Skeletal muscle tissue (tissue), 4 donors: ENCODE measurements around the gene NIPA2. TPM values are rescaled to one million over a fixed set of nuclear protein-coding genes. Genes with fewer than 3 reads are reported as not detected.

Source experiments
- H3K27ac ChIP-seq: one replicate; pipeline ENCODE4 v1.7.0; 2013; ENCODE audit warnings: mild to moderate bottlenecking, low read depth, low read length, inconsistent platforms
- H3K27me3 ChIP-seq, 3 donors: one replicate each; pipeline ENCODE4 v1.7.0; 2013; ENCODE audit warnings: low read length in 3 of 3; ENCODE audit not compliant: control insufficient read depth in 3 of 3, insufficient read depth in 3 of 3
- H3K36me3 ChIP-seq, 3 donors: one replicate each; pipeline ENCODE4 v1.7.0; 2013; ENCODE audit warnings: low read length in 3 of 3; ENCODE audit not compliant: control insufficient read depth in 3 of 3, insufficient read depth in 3 of 3
- H3K4me1 ChIP-seq, 3 donors: one replicate each; pipeline ENCODE4 v1.7.0; 2013; ENCODE audit warnings: low read length in 3 of 3, mild to moderate bottlenecking in 3 of 3; ENCODE audit not compliant: control insufficient read depth in 3 of 3, insufficient read depth in 3 of 3
- H3K4me3 ChIP-seq, 3 donors: one replicate each; pipeline ENCODE4 v1.7.0; 2013; ENCODE audit warnings: low read length in 3 of 3
- H3K9ac ChIP-seq, 3 donors: one replicate each; pipeline ENCODE4 v1.7.0; 2013; ENCODE audit warnings: low read length in 3 of 3, mild to moderate bottlenecking in 3 of 3, moderate library complexity in 2 of 3, low read depth in 1 of 3
- H3K9me3 ChIP-seq, 3 donors: one replicate each; pipeline ENCODE4 v1.7.0; 2013; ENCODE audit warnings: low read length in 3 of 3; ENCODE audit not compliant: control insufficient read depth in 3 of 3
- total RNA-seq: library from RNA; depleted of rRNA; stranded (reverse); fragments of >200 nt; gene quantifications from one replicate; pipeline ENCODE4 v1.2.3, GENCODE V29; 2014
- donor health status: Osteomylitis.

The NIPA2 gene
- total RNA-seq, 1 donor from 2014 or later, result 32.4 TPM

GRCh38 chr15:22893081-22893480, 54.6 kb downstream of the NIPA2 start:
- Histone ChIP-seq H3K4me3 (no peak overlapping the region), H3K4me1 (no peaks in the 10 kb centered on the region), H3K27me3 (no peaks in the 10 kb centered on the region), H3K36me3 (peaks cover 15 to 25% (median 18%) of the 10 kb centered on the region in 3 donors), H3K9ac (no peak overlapping the region), H3K9me3 (no peaks in the 10 kb centered on the region), H3K27ac (no peak overlapping the region)

GRCh38 chr15:22893881-22894280, 55.4 kb downstream of the NIPA2 start:
- Histone ChIP-seq H3K36me3 (peaks cover 15 to 23% (median 18%) of the 10 kb centered on the region in 3 donors), H3K4me3 (no peak overlapping the region), H3K9me3 (no peaks in the 10 kb centered on the region)

DNA sequence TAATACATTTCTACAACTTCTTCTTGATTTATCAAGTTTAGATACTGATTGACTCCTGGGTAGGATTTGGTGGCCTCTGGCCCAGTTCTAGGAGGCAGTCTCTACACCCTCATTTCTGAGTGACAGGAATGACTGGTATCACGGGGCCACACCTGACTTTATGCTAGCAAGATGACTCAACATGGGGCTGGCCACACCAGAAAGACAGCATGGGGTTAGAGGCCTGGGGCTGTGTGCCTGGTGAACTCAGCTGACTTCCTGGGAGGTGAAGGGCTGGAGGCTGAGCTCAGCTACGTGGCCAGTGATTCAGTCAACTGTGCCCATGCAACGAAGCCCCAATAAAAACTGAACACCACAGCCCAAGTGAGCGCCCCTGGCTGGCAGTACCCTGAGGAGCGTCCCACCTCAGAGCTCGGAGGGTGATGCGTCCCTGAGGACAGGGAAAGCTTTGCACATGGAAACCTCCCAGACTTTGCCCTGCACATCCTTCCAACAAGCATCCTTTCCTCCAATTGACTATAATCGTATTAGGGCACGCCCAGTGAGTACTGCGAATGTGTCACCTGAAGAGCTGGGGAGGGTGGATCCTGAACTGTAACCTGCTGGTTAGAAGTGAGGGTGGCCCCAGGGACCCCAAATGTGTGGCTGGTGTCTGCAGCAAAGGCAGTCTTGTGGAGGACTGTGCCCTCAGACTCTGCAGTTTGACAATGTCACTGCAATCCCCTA, 57.2 kb downstream of the NIPA2 start:
- Histone ChIP-seq H3K4me3 (no peak overlapping the region), H3K9me3 (no peaks in the 10 kb centered on the region), H3K4me1 (no peaks in the 10 kb centered on the region), H3K27ac (no peak overlapping the region), H3K27me3 (no peaks in the 10 kb centered on the region), H3K36me3 (peaks cover 19 to 32% (median 20%) of the 10 kb centered on the region in 3 donors), H3K9ac (no peak overlapping the region)

More at GRCh38 chr15:22893881-22894280, 55.4 kb downstream of the NIPA2 start:
- Histone ChIP-seq H3K4me1 (no peaks in the 10 kb centered on the region), H3K27me3 (no peaks in the 10 kb centered on the region), H3K9ac (no peak overlapping the region), H3K27ac (no peak overlapping the region)

DNA sequence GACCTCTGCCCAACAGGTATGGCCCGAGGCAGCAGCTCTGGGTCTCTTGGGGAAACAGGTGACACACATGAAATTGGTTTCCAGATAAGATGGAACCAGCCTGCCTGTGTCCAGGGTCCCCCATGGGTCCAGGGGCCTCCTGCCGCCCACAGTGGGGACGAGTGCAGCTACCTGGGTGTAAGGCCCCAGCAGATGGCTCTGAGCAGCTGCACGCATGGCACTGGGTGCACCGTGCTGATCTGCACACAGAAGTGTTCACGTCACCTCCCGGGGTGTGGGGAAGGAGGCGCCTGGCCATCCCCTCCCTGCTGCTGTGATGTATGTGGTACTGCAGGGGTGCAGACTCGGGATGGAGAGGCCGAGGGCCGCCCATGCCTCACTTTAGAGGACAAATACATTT, 63.6 kb downstream of the NIPA2 start:
- Histone ChIP-seq H3K36me3 (peaks cover 29 to 43% (median 30%) of the 10 kb centered on the region in 3 donors), H3K9me3 (no peaks in the 10 kb centered on the region), H3K4me3 (no peak overlapping the region), H3K4me1 (no peaks in the 10 kb centered on the region), H3K27me3 (no peaks in the 10 kb centered on the region), H3K9ac (no peak overlapping the region), H3K27ac (no peak overlapping the region)

- H3K9me3 ChIP-seq, result no peaks in the 10 kb centered on the region
- H3K4me1 ChIP-seq, result no peaks in the 10 kb centered on the region
- H3K9ac ChIP-seq, result no peak overlapping the region
- no peak overlapping the region for H3K4me3 ChIP-seq
- no peaks in the 10 kb centered on the region for H3K27me3 ChIP-seq
- no peak overlapping the region for H3K27ac ChIP-seq
- peaks cover 30 to 47% (median 34%) of the 10 kb centered on the region in 3 donors for H3K36me3 ChIP-seq
Measured at GRCh38 chr15:22902578-22902977, 64.1 kb downstream of the NIPA2 start.

GRCh38 chr15:22902981-22903380, 64.5 kb downstream of the NIPA2 start:
- no peak overlapping the region for H3K4me3 ChIP-seq
- H3K36me3 ChIP-seq, result peaks cover 34 to 49% (median 38%) of the 10 kb centered on the region in 3 donors
- no peaks in the 10 kb centered on the region for H3K4me1 ChIP-seq
- H3K9ac ChIP-seq, result no peak overlapping the region
- no peaks in the 10 kb centered on the region for H3K27me3 ChIP-seq
- H3K27ac ChIP-seq, result no peak overlapping the region
- no peaks in the 10 kb centered on the region for H3K9me3 ChIP-seq

- H3K27ac ChIP-seq, result no peak overlapping the region
- peaks cover 35 to 52% (median 41%) of the 10 kb centered on the region in 3 donors for H3K36me3 ChIP-seq
- no peaks in the 10 kb centered on the region for H3K27me3 ChIP-seq
- no peak overlapping the region for H3K9ac ChIP-seq
- H3K4me3 ChIP-seq, result no peak overlapping the region
- H3K4me1 ChIP-seq, result no peaks in the 10 kb centered on the region
- H3K9me3 ChIP-seq, result no peaks in the 10 kb centered on the region
Measured at GRCh38 chr15:22903427-22903826, 65.0 kb downstream of the NIPA2 start.

DNA sequence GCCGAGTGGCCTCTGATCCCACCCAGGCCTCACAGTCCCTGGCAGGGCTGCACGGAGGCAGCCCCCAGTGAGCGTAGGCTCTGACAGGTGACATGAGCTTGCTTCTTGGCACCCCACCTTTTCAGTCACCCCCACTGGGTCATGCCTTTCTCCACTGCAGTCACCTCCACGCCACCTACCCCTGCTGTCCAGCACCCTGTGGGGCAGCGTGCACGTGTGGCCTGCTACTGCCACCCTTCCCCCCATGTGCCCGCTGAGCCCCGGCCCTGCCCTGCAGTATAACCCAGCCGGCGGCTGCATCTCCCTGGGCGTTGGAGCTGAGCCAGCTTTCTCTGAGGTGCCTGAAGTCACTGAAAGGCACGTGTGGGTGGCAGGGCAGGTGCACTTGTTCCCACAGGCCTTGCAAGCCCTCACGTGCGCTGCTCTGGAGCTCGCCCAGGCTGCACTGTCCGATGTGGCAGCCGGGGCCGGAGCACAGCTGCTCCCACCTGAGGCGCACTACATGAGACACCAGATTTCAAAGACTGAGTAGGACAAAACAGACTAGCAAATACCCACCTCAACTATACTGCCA, 65.6 kb downstream of the NIPA2 start:
- peaks cover 38 to 57% (median 44%) of the 10 kb centered on the region in 3 donors for H3K36me3 ChIP-seq
- H3K4me3 ChIP-seq, result no peak overlapping the region
- H3K27me3 ChIP-seq, result no peaks in the 10 kb centered on the region
- no peaks in the 10 kb centered on the region for H3K9me3 ChIP-seq
- H3K9ac ChIP-seq, result no peak overlapping the region
- no peak overlapping the region for H3K27ac ChIP-seq
- H3K4me1 ChIP-seq, result no peaks in the 10 kb centered on the region

- Histone ChIP-seq H3K4me3 (no peak overlapping the region), H3K27ac (no peak overlapping the region), H3K36me3 (peaks cover 41 to 58% (median 48%) of the 10 kb centered on the region in 3 donors), H3K4me1 (no peaks in the 10 kb centered on the region), H3K27me3 (no peaks in the 10 kb centered on the region), H3K9ac (no peak overlapping the region), H3K9me3 (no peaks in the 10 kb centered on the region)
Measured at GRCh38 chr15:22904736-22905135, 66.3 kb downstream of the NIPA2 start.

DNA sequence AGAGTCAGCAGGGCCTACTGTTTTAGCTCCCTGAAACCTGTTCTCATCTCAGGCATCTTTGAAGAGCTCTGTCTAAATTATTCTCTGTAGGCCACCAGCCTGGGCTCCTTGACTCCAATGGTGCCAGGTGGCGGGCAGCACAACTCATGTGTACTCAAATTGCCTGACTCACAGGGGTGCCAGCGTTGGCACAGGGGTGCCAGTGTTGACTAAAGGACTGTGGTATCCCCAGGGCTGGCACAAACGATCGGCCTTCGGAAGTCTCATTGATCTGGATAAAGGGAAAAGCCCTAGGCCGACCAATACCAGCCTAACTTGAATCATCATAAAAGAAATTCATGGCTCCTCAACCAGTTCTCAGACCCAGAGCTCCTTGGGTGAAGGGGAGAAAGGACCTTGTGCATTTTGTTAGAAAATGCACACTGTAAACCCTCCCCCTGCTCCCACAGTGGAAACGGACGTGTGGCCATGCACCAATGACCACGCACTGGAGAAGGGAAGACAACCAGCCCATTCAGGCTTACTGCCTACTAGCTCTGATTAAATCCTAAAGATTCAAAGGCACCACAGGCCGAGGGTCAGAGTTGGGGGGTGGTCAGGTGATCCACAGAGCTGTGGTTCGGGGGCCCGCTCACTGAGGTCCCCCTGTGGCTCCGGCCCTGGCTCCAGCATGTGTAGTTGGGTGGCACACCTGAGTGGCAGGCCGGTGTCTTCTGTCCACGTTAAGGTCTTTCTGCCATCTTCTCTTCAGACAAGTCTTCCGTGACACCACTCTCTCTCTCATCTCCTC, 68.9 kb downstream of the NIPA2 start:
- Histone ChIP-seq H3K4me3 (no peak overlapping the region), H3K9ac (no peak overlapping the region), H3K27me3 (no peaks in the 10 kb centered on the region), H3K27ac (no peak overlapping the region), H3K4me1 (no peaks in the 10 kb centered on the region), H3K36me3 (peaks cover 47 to 65% (median 62%) of the 10 kb centered on the region in 3 donors), H3K9me3 (no peaks in the 10 kb centered on the region)
